ENCODE data around the gene KIF2C. TPM values are rescaled to one million over a fixed set of nuclear protein-coding genes. Genes with fewer than 3 reads are reported as not detected.
"Not testable (repeated sequence)": the region's sequence is repeated elsewhere in the genome, so short reads cannot be mapped to it uniquely, and the experiment has no call there.

KIF2C gene
- total RNA-seq, 1 experiment from 2014 or later, result 82.2 TPM

- no peak for DNase-seq (ENCODE audit: low spot score)
Measured at GRCh38 chr1:44775930-44776729, 36.5 kb downstream of the KIF2C start.

DNA sequence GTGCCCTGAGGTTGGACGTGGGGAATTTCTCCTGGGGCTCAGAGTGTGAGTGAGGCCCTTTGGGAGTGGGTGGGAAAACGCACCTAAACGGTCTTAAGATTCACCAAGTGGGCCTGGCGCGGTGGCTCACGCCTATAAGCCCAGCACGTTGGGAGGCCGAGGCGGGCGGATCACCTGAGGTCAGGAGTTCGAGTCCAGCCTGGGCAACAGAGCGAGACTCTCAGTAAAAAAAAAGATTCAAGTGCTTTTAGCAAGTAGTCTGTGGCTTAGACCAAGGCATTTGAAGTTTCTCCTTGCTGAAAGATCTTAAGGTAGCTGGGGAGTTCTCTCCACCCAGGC is 37.1 kb downstream of the KIF2C start:
- DNase-seq (ENCODE audit: low spot score), result no peak

- no peak for DNase-seq (ENCODE audit: low spot score)
Measured at GRCh38 chr1:44777547-44777946, 37.9 kb downstream of the KIF2C start.

GRCh38 chr1:44777969-44778635 is 38.5 kb downstream of the KIF2C start:
- no peak for DNase-seq (ENCODE audit: low spot score)

DNA sequence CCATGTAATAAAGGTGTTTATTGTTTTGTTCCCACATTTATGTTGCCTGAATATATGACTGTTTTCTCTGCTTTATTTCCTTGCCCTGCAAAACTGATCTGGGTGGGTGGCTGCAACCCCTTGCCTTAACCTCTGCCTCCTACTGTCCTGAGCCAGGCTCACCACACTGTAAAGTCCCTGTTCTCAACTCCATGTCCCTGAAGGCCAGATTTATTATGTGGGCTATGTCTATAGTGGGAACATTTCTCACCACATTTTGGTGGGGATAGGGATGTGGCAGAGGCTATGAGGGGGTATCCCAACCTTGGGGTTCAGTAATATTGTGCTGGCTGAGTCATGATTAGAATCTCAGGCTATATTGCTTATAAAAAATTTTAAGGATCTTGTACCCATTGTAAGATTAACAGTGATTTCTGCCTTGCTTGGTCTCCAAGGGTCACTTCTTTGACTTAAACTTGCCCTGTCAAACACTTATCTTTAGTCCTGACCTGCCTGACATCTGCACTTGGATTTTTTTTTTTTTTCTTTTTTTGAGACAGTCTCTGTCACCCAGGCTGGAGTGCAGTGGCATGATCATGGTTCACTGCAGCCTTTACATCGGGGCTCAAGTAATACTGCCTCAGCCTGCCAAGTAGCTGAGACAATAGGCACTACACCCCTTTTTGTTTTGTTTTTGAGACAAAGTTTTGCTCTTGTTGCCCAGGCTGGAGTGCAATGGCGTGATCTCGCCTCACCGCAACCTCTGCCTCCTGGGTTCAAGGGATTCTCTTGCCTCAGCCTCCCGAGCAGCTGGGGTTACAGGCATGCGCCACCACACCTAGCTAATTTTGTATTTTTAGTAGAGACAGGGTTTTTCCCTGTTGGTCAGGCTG is 39.3 kb downstream of the KIF2C start:
- DNase-seq (ENCODE audit: low spot score), result no peak

GRCh38 chr1:44780583-44781121 is 41.0 kb downstream of the KIF2C start:
- no peak for DNase-seq (ENCODE audit: low spot score)

GRCh38 chr1:44783697-44784093 is 44.1 kb downstream of the KIF2C start:
- no peak for DNase-seq (ENCODE audit: low spot score)

GRCh38 chr1:44784094-44785028 is 44.7 kb downstream of the KIF2C start:
- DNase-seq (ENCODE audit: low spot score), result no peak

GRCh38 chr1:44785029-44785380 is 45.4 kb downstream of the KIF2C start:
- no peak for DNase-seq (ENCODE audit: low spot score)

- no peak for DNase-seq (ENCODE audit: low spot score)
Measured at GRCh38 chr1:44785501-44786137, 46.0 kb downstream of the KIF2C start.

- no peak for DNase-seq (ENCODE audit: low spot score)
Measured at GRCh38 chr1:44786138-44786840, 46.7 kb downstream of the KIF2C start.

- no peak for DNase-seq (ENCODE audit: low spot score)
Measured at GRCh38 chr1:44786841-44787426, 47.3 kb downstream of the KIF2C start.

GRCh38 chr1:44787506-44787905 is 47.9 kb downstream of the KIF2C start:
- no peak for DNase-seq (ENCODE audit: low spot score)

DNA sequence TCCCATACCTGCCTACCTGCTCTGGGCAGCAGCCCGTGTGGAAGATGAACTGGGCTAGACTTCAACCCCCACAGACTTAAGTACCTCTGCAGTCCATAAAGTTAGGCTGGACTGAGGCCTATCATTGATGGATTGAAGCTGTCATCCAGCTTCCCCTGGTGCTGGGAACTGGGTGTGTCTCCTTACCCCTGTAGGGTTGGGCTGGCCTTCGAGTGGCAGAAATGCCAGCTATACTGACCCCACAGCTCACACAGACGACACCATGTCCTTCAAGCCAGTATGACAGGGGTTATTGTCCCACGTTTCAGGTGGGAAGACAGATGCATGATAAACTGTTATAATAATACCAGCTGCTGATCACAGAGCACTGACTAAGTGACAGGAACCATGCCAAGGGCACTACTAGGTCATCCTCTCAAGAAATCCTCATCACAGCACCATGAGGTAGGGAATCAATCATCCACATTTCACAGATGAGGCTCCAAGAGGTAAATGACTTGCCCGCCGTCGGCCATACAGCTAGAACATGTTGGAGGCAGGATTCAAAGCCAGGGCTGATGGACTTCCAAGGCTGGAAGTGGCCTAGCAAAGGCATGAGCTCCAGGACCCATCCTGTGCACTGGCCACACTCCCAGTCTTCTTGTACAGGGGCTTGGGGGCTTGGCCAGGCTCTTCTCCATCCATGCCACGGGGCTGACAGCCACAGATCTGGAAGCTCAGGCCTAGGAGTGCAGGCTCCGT is 48.7 kb downstream of the KIF2C start, which contains the start of gene BEST4:
TSS of gene BEST4 (minus strand) at position 51 of the 741 bp plus-strand sequence. CDS start 465 bp downstream, outside the sequence.
- no peak for DNase-seq (ENCODE audit: low spot score)

- no peak for DNase-seq (ENCODE audit: low spot score)
Measured at GRCh38 chr1:44790968-44791801, 51.5 kb downstream of the KIF2C start.

GRCh38 chr1:44792736-44793502 is 53.3 kb downstream of the KIF2C start:
- no peak for DNase-seq (ENCODE audit: low spot score)

- not testable (repeated sequence) for DNase-seq (ENCODE audit: low spot score)
Measured at GRCh38 chr1:44797886-44798285, 58.2 kb downstream of the KIF2C start.
